NCI-H2029 treated with DMSO at 0.1 percent for 48 hours (cell line): ENCODE measurements around the gene ZKSCAN7.
"Not testable (repeated sequence)": the region's sequence is repeated elsewhere in the genome, so short reads cannot be mapped to it uniquely, and the experiment has no call there.

ENCODE experiments used
- DNase-seq: peaks from one replicate; lab custom pipeline; 2025; lab: John Stamatoyannopoulos, UW

The ZKSCAN7 gene

DNA sequence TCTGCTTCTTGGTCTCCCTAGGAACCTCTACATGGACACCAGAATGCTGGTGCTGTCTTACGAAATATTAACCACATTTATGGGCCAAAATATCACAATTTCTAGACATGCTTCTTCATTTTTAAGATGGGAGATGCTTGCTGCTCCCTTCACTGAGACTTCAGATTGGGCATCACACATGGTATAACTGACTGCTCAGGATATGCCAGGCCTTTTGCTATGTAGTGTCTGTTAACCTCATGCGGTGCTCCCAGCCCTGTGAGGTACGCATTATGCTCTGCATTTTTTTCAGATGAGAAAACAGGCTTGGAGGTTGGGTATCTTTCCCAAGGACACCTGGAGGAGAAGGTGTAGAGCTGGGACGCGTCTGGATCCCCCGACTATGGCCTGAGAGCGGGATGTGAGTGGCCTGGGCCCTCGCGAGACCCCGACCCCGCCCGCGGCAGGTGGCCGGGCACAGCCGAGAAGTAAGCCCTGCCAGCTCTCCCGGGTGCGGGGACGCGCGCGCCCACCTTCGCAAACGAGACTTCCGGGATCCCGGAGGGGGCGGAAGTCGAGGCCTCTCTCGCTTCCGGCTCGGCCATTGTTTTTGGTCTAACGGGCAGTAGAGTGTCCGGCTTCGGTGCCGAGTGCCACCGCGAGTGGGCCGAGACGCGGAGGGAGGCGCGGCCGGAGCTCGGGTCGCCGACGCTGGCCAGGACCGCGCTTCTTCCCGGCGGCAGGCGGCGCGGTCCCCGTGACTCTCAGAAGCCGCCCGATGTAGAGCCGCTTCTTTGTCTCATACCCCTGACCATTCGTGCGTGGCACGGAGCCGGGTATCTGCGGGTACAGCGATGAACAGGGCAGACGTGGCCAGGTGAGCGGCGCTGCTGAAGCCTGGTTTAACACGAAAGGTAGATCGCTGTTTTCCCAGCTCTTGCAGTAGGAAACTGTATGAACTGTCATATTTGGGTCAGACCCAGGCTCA is at the start of gene ZKSCAN7:
Gene ZKSCAN7 (plus strand): TSS at position 568 of the 967 bp plus-strand sequence. CDS start 1,855 bp downstream, outside the sequence.
- peak; percentile 20 for DNase-seq

DNA sequence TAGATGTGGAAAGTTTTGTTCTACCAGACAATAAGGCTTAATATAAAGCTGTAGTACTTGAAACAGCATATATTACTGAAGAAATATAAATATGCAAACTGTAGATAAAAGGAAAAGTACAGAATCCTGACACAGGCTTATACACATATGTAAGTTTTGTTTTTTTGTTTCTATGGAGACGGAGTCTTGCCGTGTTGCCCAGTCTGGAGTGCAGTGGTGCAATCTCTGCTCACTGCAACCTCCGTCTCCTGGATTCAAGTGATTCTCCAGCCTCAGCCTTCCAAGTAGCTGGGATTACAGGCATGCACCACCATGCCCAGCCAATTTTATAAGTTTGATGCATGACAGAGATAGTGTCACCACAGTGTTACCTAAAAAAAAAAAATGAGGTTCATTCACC is 48.4 kb upstream of the ZKSCAN7 start:
- DNase-seq, result no peak

DNA sequence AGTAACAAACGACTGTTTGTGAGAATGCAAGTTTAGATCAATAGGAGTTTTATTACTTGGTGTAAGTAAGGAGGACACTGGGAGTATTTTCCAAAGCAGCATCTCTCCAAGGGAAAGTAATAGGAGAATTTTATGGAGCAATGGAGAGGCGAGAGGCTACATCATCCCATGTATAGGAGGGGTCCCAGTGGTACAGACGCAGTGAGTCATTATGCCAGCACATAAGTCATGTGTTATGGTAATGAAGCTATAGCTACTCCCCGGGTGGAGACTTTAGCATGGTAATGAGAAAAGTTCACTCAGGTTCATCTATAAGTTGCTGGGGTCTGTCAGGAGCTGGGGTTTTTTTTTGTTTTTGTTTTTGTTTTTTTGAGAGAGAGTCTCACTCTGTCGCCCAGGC is 48.0 kb upstream of the ZKSCAN7 start:
- DNase-seq, result no peak

DNA sequence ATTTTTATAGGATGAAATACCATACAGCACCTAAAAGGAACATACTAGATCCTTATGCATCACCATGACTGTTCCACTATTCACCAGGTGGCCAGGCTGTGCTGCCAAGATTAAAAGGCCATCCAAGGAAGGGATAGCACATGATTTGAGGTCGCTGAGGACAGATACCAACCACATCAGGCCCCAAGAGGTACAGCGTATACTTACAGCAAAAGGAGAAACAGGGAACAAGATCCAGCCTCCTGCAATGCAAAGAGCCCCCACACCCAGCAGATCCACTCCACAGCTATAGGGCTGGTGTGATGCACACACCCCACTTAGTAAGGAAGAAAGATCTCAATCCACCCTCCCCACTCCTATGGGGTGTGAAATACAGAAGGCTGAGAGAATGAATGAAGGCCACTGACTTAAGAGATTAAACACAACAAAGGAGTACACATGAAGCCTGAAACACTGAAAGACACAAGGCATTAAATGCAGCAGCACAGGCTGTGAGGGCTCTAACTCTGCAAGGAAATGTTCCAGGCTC is 45.5 kb upstream of the ZKSCAN7 start:
- DNase-seq, result no peak

DNA sequence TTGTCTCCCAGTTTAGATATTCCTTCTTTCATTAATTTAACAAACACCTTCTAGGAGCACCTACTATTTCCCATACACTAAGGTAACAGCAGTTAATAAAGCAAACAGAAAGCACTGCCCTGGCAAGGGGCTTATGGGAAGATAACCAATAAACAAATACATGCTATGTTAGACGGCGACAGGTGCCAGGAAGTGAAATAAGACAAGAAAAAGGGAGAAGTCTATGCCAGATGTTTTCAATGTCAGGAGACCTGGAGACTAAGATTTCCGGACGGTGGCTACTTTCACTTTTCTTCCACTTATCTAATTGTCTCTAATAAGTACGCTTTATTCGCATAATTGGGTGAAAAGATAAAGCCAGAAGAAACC is 45.0 kb upstream of the ZKSCAN7 start:
- DNase-seq, result peak; percentile 24

DNA sequence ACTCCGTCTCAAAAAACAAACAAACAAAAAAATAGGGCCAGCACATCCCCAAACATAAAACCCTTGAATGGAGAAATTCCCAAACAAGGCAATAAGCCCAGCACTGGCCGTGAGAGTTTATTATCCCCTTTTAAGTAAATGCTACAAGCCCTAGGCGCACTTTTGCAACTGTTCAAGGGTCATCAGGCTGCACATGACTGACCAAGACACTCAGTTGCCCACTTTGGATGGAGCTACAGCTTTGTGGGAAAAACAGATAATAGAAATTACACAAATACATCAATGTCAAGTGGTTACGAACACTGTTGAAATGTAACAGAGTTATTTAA is 43.8 kb upstream of the ZKSCAN7 start:
- peak; percentile 50 for DNase-seq

DNA sequence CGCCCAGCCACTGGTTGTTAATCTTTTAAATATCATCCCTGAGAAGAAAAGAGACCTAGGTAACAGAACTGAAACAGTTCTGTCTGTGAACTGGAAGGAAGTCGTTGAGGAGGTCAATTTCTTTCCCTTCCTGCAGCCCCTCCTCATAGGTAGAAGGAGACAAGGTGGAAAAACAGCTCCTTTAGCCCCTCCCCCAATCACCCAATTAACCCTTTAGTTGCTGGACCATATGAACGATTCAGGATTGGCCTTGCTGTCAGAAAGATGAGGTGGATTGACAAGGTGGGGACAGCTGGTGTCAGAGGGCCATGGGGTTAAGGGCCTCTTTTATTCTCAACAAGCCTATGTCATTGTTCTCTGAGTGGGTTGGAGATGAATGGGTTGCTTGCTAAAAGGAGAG is 41.5 kb upstream of the ZKSCAN7 start:
- DNase-seq, result no peak

DNA sequence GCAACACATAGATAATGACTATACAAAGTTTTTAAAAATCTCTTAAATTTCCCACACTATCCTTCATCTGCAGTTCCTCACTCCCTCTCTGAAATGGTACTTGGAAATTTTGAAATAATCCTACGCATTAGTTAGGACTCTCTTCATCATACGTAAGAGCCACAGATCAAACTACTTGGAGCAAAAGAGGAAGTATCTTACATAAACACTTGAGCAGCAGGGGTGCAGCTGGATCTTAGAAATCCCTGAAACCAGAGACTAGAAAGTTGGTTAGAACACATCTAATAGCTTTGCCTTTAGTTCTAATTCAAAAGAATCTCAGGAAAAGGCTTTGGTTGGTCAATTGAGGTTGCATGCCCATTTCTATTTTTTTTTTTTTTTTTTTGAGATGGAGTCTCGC is 38.8 kb upstream of the ZKSCAN7 start:
- DNase-seq, result no peak

DNA sequence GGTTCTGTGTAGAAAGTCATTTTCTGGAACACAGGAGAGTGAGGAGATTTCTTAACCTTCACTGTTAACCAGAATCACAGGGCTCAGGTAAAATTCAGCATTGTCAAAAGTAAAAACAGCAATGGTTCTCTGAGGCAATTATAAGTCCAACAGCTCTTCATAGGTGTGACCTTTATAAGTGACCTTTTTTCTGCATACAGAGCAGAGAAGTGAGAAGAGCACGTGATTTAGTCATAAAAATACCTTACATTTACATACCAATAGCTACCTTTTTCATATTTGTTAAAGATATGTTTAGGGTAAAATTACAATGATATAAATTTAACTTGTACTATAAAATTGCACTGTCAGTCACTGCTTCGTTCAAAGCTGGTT is 36.2 kb upstream of the ZKSCAN7 start:
- DNase-seq, result no peak

DNA sequence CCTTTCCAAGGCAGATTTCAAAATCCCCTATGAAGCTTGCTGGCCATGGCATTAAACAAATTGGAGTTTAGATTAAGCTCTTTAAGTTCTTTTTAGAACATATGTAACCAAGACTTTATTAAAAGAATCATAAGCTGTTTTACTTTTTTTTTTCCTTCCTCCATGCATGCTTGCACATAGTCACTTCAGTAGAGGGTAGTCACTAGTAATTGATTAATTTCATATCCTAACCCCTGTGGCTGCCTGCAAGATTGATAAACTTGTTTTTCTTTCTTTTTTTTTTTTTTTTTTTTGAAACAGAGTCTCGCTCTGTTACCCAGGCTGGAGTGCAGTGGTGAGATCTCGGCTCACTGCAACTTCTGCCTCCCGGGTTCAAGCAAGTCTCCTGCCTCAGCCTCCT is 33.3 kb upstream of the ZKSCAN7 start:
- no peak for DNase-seq

DNA sequence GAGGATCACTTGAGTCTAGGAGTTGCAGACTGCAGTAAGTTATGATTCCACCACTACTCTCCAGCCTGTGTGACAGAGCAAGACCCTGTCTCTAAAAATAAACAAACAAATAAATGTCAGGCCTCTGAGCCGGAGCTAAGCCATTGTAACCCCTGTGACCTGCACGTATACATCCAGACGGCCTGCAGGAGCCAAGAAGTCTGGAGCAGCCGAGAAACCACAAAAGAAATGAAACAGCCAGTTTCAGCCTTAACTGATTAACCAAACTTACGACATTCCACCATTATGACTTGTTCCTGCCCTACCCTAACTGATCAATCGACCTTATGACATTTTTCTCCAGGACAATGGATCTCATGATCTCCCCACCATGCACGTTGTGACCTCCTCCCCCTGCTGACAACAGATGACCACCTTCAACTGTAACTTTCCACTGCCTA is 32.5 kb upstream of the ZKSCAN7 start:
- DNase-seq, result no peak

DNA sequence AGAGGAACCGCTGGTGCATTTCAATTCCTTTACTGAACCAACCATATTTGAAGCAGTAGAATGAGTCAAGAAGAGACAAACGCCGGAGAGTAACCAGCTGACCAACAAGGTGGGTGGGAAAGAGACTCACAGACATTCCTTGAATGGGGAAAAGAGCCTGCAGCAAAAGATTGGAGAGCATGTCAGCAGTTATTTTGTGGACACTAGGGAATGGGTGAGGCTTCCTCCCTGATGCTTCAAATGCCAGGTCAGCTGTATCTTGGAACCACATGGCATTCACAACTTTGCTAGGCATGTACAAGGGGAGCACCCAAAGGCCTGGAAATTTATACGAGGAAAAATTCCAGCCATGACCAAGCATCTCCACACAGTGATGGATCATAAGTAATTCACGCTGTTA is 29.9 kb upstream of the ZKSCAN7 start:
- no peak for DNase-seq

DNA sequence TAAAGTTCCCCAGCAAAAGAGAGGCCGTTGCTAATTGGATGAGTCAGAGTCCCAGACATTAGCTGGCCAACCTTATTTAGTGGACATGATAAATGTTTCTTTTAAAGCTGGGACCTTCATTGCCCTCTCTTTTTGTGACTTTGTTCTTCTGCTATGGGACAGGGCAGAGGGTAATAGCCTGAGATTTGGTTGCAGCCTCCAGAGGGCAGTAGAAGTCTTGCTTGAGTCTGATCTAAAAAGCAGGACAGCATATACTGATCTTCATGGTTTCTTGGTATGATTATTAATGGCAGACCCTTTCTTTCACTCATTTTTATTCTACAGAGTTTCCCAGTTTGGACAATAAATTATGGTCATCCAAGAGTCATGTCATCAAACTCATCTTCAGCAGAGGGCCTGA is 25.1 kb upstream of the ZKSCAN7 start:
- DNase-seq, result no peak

DNA sequence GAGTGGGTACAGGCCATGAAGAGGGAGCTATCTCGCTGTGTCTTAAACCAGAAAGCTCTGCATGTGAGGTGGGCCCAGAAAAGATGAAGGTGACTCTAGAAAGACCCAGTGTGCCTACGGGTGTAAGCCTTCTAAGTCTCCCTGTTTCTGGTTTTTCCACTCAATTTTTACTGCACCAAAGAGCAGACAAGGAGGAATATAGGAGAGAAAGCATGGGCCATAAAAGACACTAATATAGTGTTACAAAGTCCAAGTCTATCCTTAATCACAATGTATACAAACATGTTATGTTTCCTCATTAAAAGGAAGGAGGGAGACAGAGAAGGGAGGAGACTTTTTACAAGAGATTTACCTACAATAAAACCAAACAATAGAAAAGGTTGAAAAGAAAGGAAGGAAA is 24.1 kb upstream of the ZKSCAN7 start:
- no peak for DNase-seq

DNA sequence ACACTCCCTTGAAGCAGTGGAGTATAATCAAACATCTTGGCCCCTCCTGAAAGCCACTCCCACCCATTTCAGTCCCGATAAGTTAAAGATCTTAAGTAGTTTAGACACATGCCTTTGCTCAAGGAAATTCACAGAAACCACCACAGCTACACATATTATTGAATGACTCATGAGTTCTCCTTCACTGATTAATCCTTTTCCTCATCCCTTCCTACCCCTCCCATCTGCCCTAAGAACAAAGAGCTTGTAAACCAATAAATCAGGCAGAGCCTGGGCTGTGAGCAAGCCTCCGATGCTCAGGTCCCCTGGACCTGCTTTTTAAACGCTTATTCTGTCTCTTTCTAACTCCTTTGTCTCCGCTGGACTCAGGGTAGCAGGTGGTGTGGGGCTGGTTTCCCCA is 20.3 kb upstream of the ZKSCAN7 start:
- not testable (repeated sequence) for DNase-seq

DNA sequence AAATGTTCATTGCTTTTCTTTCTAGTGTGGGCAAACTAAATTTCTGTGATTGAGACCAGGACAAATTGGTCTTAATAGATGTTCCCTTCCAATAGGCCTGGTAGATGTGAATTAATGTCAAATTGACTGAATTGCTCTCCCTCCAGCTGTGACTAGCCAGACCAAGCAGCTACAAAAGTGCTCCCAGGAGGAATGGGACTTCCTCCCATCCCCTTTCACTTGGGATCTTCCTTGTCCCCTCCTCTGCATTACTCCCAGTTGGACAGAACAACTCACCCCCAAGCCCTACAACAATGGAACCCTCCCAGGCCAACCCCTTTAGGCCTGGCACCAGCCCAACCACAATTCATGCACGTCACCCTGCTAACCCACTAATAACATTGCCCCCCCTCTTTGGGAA is 19.6 kb upstream of the ZKSCAN7 start:
- no peak for DNase-seq

DNA sequence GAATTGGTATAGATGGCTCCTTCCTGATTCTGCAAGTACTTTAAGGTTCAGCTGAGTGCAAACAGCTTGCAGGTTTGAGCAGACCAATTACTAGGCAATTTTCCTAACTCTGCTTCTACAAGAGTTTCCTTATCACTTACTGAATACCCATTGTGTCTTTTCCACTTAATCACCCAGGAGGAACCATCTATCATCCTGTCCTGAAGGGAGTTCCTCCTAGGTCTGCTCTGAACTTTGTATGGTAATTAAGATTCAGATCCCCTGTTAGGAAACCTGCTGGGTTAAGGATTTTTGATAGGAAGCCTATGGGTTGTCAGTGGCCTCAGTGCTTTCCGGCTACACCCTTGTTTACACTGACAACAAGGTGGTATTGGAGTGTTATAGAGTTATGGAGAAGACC is 10.2 kb upstream of the ZKSCAN7 start:
- DNase-seq, result not testable (repeated sequence)

DNA sequence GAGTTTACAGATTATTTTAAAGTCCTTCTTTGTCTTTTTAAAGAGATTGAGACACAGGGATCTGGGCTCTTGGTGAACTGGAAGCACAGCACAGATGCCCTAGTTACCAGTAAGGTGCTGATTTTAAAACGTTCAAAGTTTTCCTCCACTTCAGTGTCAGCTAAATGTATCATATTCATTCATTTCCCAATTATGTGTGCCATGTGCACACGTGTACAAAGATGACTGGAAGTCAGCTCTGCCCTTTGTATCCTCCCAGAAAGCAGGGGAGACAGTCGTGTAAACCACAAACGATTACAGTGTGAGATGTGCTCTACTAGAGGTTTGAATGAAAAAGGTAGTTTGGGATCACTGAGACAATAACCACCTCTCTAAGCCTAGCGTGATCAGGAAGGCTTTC is 730 bp downstream of the ZKSCAN7 start:
- no peak for DNase-seq

DNA sequence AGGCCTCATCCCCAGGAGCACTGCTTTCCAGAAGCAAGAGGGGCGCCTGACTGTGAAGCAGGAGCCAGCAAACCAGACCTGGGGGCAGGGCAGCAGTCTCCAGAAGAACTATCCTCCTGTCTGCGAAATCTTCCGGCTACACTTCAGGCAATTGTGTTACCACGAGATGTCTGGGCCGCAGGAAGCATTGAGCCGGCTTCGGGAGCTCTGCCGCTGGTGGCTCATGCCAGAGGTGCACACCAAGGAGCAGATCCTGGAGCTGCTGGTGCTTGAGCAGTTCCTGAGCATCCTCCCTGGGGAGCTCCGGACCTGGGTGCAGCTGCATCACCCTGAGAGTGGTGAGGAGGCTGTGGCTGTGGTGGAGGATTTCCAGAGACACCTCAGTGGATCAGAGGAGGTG is 2.1 kb downstream of the ZKSCAN7 start:
- no peak for DNase-seq

DNA sequence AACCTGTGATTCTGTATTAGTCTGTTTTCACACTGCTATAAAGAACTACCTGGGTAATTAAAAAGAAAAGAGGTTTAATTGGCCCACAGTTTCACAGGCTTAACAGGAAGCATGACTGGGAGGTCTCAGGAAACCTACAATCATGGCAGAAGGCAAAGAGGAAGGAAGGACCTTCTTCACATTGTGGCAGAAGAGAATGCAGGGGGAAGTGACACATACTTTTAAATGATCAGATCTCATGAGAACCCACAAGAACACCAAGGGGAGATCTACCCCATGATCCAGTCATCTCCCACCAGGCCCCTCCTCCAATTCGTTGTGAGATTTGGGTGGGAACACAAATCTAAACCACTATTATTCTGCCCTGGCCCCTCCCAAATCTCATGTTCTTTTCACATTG is 6.1 kb downstream of the ZKSCAN7 start:
- no peak for DNase-seq

DNA sequence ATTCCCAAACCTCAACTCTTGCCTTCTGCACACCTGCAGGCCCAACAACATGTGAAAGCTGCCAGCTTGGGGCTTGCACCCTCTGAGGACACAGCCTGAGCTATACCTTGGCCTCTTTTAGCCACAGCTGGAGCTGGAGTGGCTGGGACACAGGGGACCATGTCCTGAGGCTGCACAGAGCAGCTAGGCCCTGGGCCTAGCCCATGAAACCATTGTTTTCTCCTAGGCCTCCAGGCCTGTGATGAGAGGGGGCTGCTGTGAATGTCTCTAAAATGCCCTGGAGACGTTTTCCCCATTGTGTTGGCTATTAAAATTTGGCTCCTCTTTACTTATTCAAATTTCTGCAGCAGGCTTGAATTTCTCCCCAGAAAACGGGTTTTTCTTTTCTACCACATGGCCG is 7.2 kb downstream of the ZKSCAN7 start:
- no peak for DNase-seq

DNA sequence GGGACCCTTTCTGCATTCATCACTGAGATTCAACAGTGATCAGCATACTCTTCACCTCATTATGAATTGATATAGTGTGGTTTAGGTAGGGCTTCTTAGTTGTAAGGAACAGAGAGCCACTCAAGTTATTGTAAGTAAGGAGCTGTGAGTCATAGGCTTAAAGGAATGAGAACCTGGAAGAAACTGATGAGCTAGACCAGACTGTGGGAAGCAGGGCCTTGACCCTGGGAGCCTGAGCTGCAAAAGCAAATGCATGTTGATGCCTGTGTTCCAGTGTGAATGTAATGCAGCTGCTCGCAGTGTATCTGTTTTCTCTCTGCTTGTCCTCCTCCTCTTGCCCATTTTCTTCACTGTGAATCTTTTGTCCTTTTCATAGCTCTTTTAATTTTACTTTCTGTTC is 13.6 kb downstream of the ZKSCAN7 start:
- DNase-seq, result no peak

DNA sequence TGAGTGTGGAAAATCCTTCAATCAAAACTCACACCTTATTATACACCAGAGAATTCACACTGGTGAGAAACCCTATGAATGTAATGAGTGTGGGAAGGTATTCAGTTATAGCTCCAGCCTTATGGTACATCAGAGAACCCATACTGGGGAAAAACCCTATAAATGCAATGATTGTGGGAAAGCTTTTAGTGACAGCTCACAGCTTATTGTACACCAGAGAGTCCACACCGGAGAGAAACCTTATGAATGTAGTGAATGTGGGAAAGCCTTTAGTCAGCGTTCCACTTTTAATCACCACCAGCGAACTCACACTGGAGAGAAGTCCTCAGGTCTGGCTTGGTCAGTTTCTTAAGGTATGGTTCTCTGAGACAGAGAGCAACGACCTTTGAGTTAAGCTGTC is 16.0 kb downstream of the ZKSCAN7 start:
- no peak for DNase-seq

DNA sequence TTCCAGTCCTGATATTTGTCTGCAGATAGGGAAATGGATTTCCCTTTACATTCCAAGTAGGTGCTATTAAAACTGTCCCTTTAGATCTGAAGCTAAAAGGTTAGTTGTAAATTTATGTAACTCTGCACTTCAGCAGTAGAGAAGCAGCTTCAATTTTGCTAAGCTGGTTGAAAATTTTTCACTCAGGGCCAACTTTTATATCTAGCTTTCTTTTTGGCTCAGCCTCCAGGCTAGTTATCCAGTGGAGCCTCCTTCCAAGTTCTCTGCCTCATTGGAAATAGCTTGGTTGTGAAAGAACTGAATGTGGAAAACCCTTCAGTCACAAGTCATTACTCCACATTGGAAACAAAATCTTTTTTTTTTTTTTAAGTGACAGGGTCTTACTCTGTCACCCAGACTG is 21.6 kb downstream of the ZKSCAN7 start:
- DNase-seq, result no peak
